HCT116 (cell line): ENCODE measurements around the gene PRKG1. TPM values are rescaled to one million over a fixed set of nuclear protein-coding genes. Genes with fewer than 3 reads are reported as not detected.

ENCODE experiments used
- ATAC-seq: fragments of 200-7000 bp; cut with Tn5 transposase; 2 replicates; pipeline ENCODE4 v1.9.1; 2020; ENCODE audit warnings: mild to moderate bottlenecking, moderate library complexity
- BruUV-seq: library from RNA; stranded (reverse); fragments of 400-500 nt; replicated peaks from 2 replicates; lab custom pipeline; 2021; lab: Mats Ljungman, UMichigan
- CTCF ChIA-PET: fragments of 300-600 bp; sonication (Branson Sonifier 250); formaldehyde crosslinking; loops from one replicate; lab custom pipeline; 2021; ENCODE audit warnings: antibody characterized with exemption; lab: Charles Lee
- POLR2A ChIA-PET: fragments of 300-600, 350-600 bp; sonication (Branson Sonifier 250); formaldehyde crosslinking; loops from one replicate; lab custom pipeline; 2021; ENCODE audit warnings: antibody characterized with exemption; lab: Charles Lee
- RAD21 ChIA-PET, 2 experiments: fragments of 300-600 bp; sonication (Branson Sonifier 250); formaldehyde crosslinking; loops; one replicate each; lab custom pipeline; 2023; ENCODE audit warnings: low total read pairs in 2 of 2; ENCODE audit not compliant: uncharacterized antibody in 2 of 2, unreplicated experiment in 2 of 2, low non-redundant PET in 1 of 2; lab: Charles Lee
- DNase-seq: peaks from one replicate; pipeline ENCODE4 v3.0.0-alpha.2; 2010; ENCODE audit warnings: low read depth, low spot score
- H2AFZ ChIP-seq: fragments of 200-600 bp; shearing (Covaris generic), sonication (generic); 2 replicates; pipeline ENCODE4 v1.6.1; 2017; ENCODE audit warnings: low read depth, mixed run types, mixed read lengths, antibody characterized with exemption, low read length; ENCODE audit not compliant: poor library complexity, severe bottlenecking
- H3K27ac ChIP-seq: 2 replicates; pipeline ENCODE4 v1.5.1; 2012; ENCODE audit warnings: low read depth, low read length
- H3K27me3 ChIP-seq: fragments of 200-600 bp; sonication (generic); 2 replicates; pipeline ENCODE4 v1.6.1; 2016; ENCODE audit warnings: mixed run types, low read length, mixed read lengths; ENCODE audit not compliant: insufficient read depth
- H3K36me3 ChIP-seq, 2 experiments: fragments of 200-500 bp in 1 of 2; fragments of 200-600 bp in 1 of 2; sonication (Bioruptor generic) in 1 of 2; sonication (generic) in 1 of 2; 2 replicates each; pipeline versions ENCODE4 v1.5.1 to v1.6.1; 2014 to 2016; ENCODE audit warnings: low read length in 2 of 2, inconsistent platforms in 1 of 2, mixed read lengths in 1 of 2, mixed run types in 1 of 2; ENCODE audit not compliant: insufficient read depth in 2 of 2, control insufficient read depth in 1 of 2
- H3K4me1 ChIP-seq, 2 experiments: fragments of 200-600 bp in 1 of 2; sonication (generic) in 1 of 2; 2 replicates each; pipeline versions ENCODE4 v1.5.1 to v1.6.1; 2012 to 2017; ENCODE audit warnings: low read length in 2 of 2, inconsistent platforms in 1 of 2, mild to moderate bottlenecking in 1 of 2, mixed read lengths in 1 of 2, mixed run types in 1 of 2, moderate library complexity in 1 of 2; ENCODE audit not compliant: insufficient read depth in 2 of 2, control insufficient read depth in 1 of 2
- H3K4me2 ChIP-seq: fragments of 200-600 bp; sonication (generic); 2 replicates; pipeline ENCODE4 v1.6.1; 2017; ENCODE audit warnings: mixed run types, low read length, mixed read lengths
- H3K4me3 ChIP-seq, 2 experiments: fragments of 200-600 bp in 1 of 2; sonication (generic) in 1 of 2; replicated peaks in 1 of 2; 2 replicates each; pipeline ENCODE4 v1.5.1; 2011 to 2016; ENCODE audit warnings: low read length in 2 of 2, control low read depth in 1 of 2, low read depth in 1 of 2, mild to moderate bottlenecking in 1 of 2, mixed read lengths in 1 of 2, mixed run types in 1 of 2
- H3K79me2 ChIP-seq: fragments of 200-600 bp; sonication (generic); 2 replicates; pipeline ENCODE4 v1.6.1; 2017; ENCODE audit warnings: mild to moderate bottlenecking, mixed run types, low read length, moderate library complexity, mixed read lengths; ENCODE audit not compliant: insufficient read depth
- H3K9ac ChIP-seq: fragments of 200-600 bp; sonication (generic); 2 replicates; pipeline ENCODE4 v1.6.1; 2016; ENCODE audit warnings: low read length, mixed read lengths
- H3K9me2 ChIP-seq: fragments of 200-600 bp; sonication (generic), shearing (Covaris generic); 2 replicates; pipeline ENCODE4 v1.6.1; 2017; ENCODE audit warnings: mixed run types, mild to moderate bottlenecking, moderate library complexity; ENCODE audit not compliant: insufficient read depth
- H3K9me3 ChIP-seq, 2 experiments: fragments of 200-500 bp in 1 of 2; fragments of 200-600 bp in 1 of 2; sonication (Bioruptor generic) in 1 of 2; sonication (generic) in 1 of 2; 2 replicates each; pipeline ENCODE4 v1.6.1; 2014 to 2017; ENCODE audit warnings: low read length in 2 of 2, mixed read lengths in 2 of 2, inconsistent platforms in 1 of 2, low read depth in 1 of 2, mild to moderate bottlenecking in 1 of 2, mixed run types in 1 of 2, moderate library complexity in 1 of 2; ENCODE audit not compliant: control insufficient read depth in 1 of 2, insufficient read depth in 1 of 2
- H4K20me1 ChIP-seq: fragments of 200-600 bp; sonication (generic), shearing (Covaris generic); 2 replicates; pipeline ENCODE4 v1.6.1; 2017; ENCODE audit warnings: mixed run types, mild to moderate bottlenecking, moderate library complexity; ENCODE audit not compliant: insufficient read depth
- CBX3 ChIP-seq: IDR thresholded peaks from 2 replicates; pipeline ENCODE4 v1.6.1; 2012; ENCODE audit warnings: low read depth
- CEBPB ChIP-seq: IDR thresholded peaks from 2 replicates; pipeline ENCODE4 v1.6.1; 2012; ENCODE audit warnings: low read depth
- EGR1 ChIP-seq: IDR thresholded peaks from 2 replicates; pipeline ENCODE4 v1.6.1; 2012; ENCODE audit warnings: low read depth
- EZH2phosphoT487 ChIP-seq: fragments of 200-600 bp; IDR thresholded peaks from 2 replicates; pipeline ENCODE4 v1.6.1; 2018; ENCODE audit warnings: antibody characterized with exemption, borderline replicate concordance
- FOSL1 ChIP-seq: IDR thresholded peaks from 2 replicates; pipeline ENCODE4 v1.6.1; 2012; ENCODE audit warnings: low read depth
- JUND ChIP-seq: IDR thresholded peaks from 2 replicates; pipeline ENCODE4 v1.6.1; 2012
- POLR2AphosphoS5 ChIP-seq: IDR thresholded peaks from 2 replicates; pipeline ENCODE4 v1.6.1; 2011; ENCODE audit warnings: mild to moderate bottlenecking, low read depth, low read length, moderate library complexity
- RAD21 ChIP-seq: IDR thresholded peaks from 2 replicates; pipeline ENCODE4 v1.6.1; 2012; ENCODE audit warnings: low read depth, mild to moderate bottlenecking
- REST ChIP-seq: IDR thresholded peaks from 2 replicates; pipeline ENCODE4 v1.6.1; 2012; ENCODE audit warnings: low read depth
- SP1 ChIP-seq: IDR thresholded peaks from 2 replicates; pipeline ENCODE4 v1.6.1; 2012; ENCODE audit warnings: low read depth
- SRF ChIP-seq: IDR thresholded peaks from 2 replicates; pipeline ENCODE4 v1.6.1; 2012; ENCODE audit warnings: low read depth
- TCF7L2 ChIP-seq: IDR thresholded peaks from 2 replicates; pipeline ENCODE4 v1.7.0; 2011; ENCODE audit warnings: borderline replicate concordance, inconsistent platforms; ENCODE audit not compliant: insufficient read depth, insufficient read length; ENCODE audit errors: extremely low read depth
- ZFX ChIP-seq: fragments of 450-650 bp; IDR thresholded peaks from 2 replicates; pipeline ENCODE4 v1.6.1; 2017
- intact Hi-C: fragments of 100-400 bp; cut with micrococcal nuclease; formaldehyde crosslinking; loops from 2 replicates; pipeline ENCODE4 v1.10.0; 2022
- total RNA-seq: library from RNA; stranded (reverse); gene quantifications from one replicate; pipeline ENCODE4 v1.2.1, GENCODE V29; 2021; ENCODE audit not compliant: unreplicated experiment

PRKG1 gene
- total RNA-seq, 1 experiment from 2014 or later: 1.4 TPM

GRCh38 chr10:51113007-51113406, 38.7 kb downstream of the PRKG1 start:
- no TSS peak for BruUV-seq
- Histone ChIP-seq H3K4me3 (no peak overlapping the region), H3K9ac (no peak overlapping the region), H3K27ac (no peak overlapping the region), H3K4me2 (no peak overlapping the region), H3K9me2 (no peaks in the 10 kb centered on the region), H3K79me2 (no peaks in the 10 kb centered on the region), H3K27me3 (peaks cover 22% of the 10 kb centered on the region), H3K4me1 (no peaks in the 10 kb centered on the region), H2AFZ (no peak overlapping the region), H3K9me3 (no peaks in the 10 kb centered on the region), H3K36me3 (no peaks in the 10 kb centered on the region), H4K20me1 (no peaks in the 10 kb centered on the region)
- POLR2A ChIA-PET: interaction anchor here (0.7 kb wide), 1 partner anchor 19 kb away, joined by 3 read pairs; no protein-coding TSS in a partner anchor
- intact Hi-C loops: no loop called here
- TF ChIP-seq ZFX: no peak
- no peak for TF ChIP-seq EGR1
- TF ChIP-seq EZH2phosphoT487: no peak
- no peak for TF ChIP-seq FOSL1
- TF ChIP-seq CEBPB: no peak
- no peak for TF ChIP-seq RAD21
- TF ChIP-seq POLR2AphosphoS5: no peak
- TF ChIP-seq SP1: no peak
- no peak for TF ChIP-seq REST
- no peak for TF ChIP-seq TCF7L2
- TF ChIP-seq SRF: no peak
- TF ChIP-seq JUND: no peak
- TF ChIP-seq CBX3: no peak
- RAD21 ChIA-PET: no interaction called here
- CTCF ChIA-PET: no interaction called here
- no peak for ATAC-seq
- DNase-seq: no peak
